ENCODE measurements around the gene SNX8. TPM values are rescaled to one million over a fixed set of nuclear protein-coding genes. Genes with fewer than 3 reads are reported as not detected.
A peak's percentile ranks its signal among the peaks of the same experiment; 100 is the strongest.

SNX8 gene
- total and polyA plus RNA-seq, 9 of the 15 experiments (the other 6 are each of a cell fraction or from before 2014, with no cell fraction given) = 2.7 to 51.6 (median 16.9) TPM

DNA sequence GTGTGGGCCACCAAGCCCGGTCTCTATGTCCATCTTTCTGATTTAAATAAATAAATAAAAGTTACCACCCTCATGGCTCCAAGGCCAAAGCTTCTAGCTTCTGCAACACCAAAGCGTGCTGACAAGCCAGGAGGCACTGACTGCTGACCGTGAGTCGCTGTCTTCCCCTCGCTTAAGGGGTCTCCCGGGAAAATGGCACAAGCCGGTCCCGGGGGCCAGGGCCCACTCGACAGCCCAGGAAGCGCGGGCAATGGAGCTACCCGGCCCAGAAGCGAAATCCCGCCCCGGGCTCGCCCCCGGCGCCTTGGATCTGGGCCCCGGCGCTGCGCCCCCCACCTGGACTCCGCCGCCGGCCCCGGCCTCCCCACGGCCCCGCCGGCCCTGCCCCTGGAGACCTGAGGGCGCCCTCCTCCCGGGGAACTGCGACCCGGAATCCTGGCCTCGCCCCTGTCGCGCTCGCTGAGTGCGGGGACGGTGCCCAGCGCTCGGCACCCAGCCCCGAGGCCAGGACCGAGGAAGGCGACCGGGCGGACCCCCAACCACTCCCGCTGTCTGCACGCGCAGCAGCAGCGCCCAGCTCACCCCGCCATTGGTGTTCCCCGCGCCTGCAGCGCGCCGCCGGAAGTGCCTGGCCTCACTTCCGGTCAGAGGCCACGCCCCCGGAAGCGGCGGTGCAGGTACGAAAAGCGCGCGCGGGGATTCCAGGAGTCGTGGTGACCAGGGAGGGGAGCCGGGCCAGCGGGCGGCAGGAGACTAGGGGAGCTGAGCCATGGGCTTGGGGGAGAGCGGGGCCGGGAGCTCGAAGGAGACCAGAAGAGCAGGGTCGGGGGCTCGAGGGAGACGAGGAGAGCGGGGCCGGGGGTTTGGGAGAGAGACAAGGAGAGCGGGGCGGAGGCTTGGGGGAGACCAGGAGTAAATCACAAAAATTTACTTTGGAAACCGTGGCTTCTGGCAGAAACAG, 72.4 kb downstream of the SNX8 start, which contains the start of the genes MRM2 and NUDT1 (continued):
- TF ChIP-seq, protein P1, sequence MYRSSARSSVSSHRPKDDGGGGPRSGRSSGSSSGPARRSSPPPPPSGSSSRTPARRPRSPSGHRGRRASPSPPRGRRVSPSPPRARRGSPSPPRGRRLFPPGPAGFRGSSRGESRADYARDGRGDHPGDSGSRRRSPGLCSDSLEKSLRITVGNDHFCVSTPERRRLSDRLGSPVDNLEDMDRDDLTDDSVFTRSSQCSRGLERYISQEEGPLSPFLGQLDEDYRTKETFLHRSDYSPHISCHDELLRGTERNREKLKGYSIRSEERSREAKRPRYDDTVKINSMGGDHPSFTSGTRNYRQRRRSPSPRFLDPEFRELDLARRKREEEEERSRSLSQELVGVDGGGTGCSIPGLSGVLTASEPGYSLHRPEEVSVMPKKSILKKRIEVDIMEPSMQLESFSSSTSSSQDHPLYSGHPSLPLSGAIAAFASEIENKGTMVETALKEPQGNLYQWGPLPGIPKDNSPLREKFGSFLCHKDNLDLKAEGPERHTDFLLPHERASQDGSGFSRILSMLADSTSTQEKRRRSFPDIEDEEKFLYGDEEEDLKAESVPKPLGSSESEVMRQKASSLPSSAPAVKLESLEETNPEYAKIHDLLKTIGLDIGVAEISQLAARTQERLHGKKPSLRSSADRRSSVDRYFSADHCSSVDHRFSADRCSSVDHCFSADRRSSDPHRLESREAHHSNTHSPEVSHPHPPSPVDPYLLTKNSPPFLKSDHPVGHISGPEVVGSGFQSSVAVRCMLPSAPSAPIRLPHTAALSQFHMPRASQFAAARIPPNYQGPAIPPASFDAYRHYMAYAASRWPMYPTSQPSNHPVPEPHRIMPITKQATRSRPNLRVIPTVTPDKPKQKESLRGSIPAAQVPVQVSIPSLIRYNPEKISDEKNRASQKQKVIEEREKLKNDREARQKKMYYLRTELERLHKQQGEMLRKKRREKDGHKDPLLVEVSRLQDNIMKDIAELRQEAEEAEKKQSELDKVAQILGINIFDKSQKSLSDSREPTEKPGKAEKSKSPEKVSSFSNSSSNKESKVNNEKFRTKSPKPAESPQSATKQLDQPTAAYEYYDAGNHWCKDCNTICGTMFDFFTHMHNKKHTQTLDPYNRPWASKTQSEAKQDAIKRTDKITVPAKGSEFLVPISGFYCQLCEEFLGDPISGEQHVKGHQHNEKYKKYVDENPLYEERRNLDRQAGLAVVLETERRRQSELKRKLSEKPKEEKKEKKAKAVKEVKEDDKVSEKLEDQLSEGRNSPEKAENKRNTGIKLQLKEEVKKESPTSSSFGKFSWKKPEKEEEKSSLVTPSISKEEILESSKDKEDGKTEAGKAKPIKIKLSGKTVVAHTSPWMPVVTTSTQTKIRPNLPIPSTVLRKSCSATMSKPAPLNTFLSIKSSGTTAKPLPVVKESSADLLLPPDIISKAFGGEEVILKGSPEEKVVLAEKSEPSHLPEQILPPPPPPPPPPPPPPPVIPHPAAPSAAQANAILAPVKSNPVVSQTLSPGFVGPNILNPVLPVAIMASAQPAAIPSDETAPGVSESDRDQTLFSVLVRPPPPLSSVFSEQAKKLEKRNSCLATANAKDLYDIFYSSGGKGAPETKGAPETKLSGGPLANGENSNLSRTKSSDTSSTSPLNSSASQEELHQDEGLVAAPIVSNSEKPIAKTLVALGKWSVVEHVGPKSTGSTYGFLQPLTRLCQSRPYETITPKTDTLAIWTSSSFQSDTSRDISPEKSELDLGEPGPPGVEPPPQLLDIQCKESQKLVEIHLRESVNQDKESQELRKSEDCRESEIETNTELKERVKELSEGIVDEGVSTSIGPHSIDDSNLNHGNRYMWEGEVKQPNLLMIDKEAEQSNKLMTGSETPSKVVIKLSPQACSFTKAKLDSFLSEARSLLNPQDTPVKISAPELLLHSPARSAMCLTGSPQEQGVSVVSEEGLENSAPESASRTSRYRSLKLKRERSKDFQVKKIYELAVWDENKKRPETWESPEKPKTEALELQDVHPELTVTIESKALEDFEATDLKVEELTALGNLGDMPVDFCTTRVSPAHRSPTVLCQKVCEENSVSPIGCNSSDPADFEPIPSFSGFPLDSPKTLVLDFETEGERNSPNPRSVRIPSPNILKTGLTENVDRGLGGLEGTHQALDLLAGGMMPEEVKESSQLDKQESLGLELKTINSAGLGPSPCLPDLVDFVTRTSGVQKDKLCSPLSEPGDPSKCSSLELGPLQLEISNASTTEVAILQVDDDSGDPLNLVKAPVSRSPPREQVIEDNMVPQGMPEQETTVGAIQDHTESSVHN (IDR thresholded peaks at IDR 0.05; ENCODE audit: borderline replicate concordance in 1 of 2, low read depth in 1 of 2) = no peak
- TF ChIP-seq TEAD2 (tag; IDR thresholded peaks at IDR 0.05) (no peak), ZNF239 (CRISPR knock-in tag; IDR thresholded peaks at IDR 0.05) (no peak), PTBP1 (IDR thresholded peaks at IDR 0.05; ENCODE audit: low read depth, low read length) (no peak), ZBTB8A (IDR thresholded peaks at IDR 0.05; ENCODE audit: partially characterized antibody) (no peak), FOXJ3 (CRISPR knock-in tag; IDR thresholded peaks at IDR 0.05) (no peak), ZNF212 (CRISPR knock-in tag; IDR thresholded peaks at IDR 0.05) (no peak), ZNF79 (CRISPR knock-in tag; IDR thresholded peaks at IDR 0.05; ENCODE audit: low read depth) (no peak), RHOXF2B (CRISPR knock-in tag; conservative IDR thresholded peaks at IDR 0.05) (no peak), ZNF408 (CRISPR knock-in tag; IDR thresholded peaks at IDR 0.05; ENCODE audit: low read depth) (no peak), KAT8 (IDR thresholded peaks at IDR 0.05; ENCODE audit: low read depth) (no peak), CBX3 (IDR thresholded peaks at IDR 0.05; ENCODE audit: borderline replicate concordance in 1 of 2, low read length in 2 of 2) (no peak), ZSCAN32 (CRISPR knock-in tag; IDR thresholded peaks at IDR 0.05) (no peak), ZNF253 (CRISPR knock-in tag; conservative IDR thresholded peaks at IDR 0.05) (no peak), CC2D1A (IDR thresholded peaks at IDR 0.05) (no peak)
- TF ChIP-seq, protein P2, sequence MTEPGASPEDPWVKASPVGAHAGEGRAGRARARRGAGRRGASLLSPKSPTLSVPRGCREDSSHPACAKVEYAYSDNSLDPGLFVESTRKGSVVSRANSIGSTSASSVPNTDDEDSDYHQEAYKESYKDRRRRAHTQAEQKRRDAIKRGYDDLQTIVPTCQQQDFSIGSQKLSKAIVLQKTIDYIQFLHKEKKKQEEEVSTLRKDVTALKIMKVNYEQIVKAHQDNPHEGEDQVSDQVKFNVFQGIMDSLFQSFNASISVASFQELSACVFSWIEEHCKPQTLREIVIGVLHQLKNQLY (CRISPR knock-in tag; conservative IDR thresholded peaks at IDR 0.05) = no peak
- TF ChIP-seq, protein P3, sequence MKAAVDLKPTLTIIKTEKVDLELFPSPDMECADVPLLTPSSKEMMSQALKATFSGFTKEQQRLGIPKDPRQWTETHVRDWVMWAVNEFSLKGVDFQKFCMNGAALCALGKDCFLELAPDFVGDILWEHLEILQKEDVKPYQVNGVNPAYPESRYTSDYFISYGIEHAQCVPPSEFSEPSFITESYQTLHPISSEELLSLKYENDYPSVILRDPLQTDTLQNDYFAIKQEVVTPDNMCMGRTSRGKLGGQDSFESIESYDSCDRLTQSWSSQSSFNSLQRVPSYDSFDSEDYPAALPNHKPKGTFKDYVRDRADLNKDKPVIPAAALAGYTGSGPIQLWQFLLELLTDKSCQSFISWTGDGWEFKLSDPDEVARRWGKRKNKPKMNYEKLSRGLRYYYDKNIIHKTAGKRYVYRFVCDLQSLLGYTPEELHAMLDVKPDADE (conservative IDR thresholded peaks at IDR 0.05; ENCODE audit: control insufficient read depth, low read depth, low read length) = peak; percentile 89

Data from K562 (cell line).